Endodermal cell (in vitro differentiated cells): ENCODE measurements around the gene KIF16B. TPM values are rescaled to one million over a fixed set of nuclear protein-coding genes. Genes with fewer than 3 reads are reported as not detected.

Source experiments
- DNase-seq: peaks from one replicate; pipeline ENCODE4 v3.0.0-alpha.2; 2017
- H3K27ac ChIP-seq: 2 replicates; pipeline ENCODE4 v1.5.1; 2013; ENCODE audit warnings: mild to moderate bottlenecking, low read depth, low read length, moderate library complexity
- H3K27me3 ChIP-seq: 2 replicates; pipeline ENCODE4 v1.6.1; 2013; ENCODE audit warnings: mild to moderate bottlenecking, low read length, moderate library complexity; ENCODE audit not compliant: insufficient read depth, control insufficient read depth, poor library complexity, severe bottlenecking
- H3K36me3 ChIP-seq: 2 replicates; pipeline ENCODE4 v1.7.0; 2013; ENCODE audit warnings: mild to moderate bottlenecking, low read length, moderate library complexity; ENCODE audit not compliant: control insufficient read depth, insufficient read depth
- H3K4me1 ChIP-seq: one replicate; pipeline ENCODE4 v1.7.0; 2013; ENCODE audit warnings: low read length; ENCODE audit not compliant: control insufficient read depth, insufficient read depth
- H3K4me3 ChIP-seq: 2 replicates; pipeline ENCODE4 v1.5.1; 2013; ENCODE audit warnings: mild to moderate bottlenecking, low read length, moderate library complexity
- H3K9ac ChIP-seq: 2 replicates; pipeline ENCODE4 v1.6.1; 2013; ENCODE audit warnings: mild to moderate bottlenecking, low read length, moderate library complexity; ENCODE audit not compliant: poor library complexity, severe bottlenecking; ENCODE audit errors: extremely low read depth
- H3K9me3 ChIP-seq: 2 replicates; pipeline ENCODE4 v1.6.1; 2013; ENCODE audit warnings: mild to moderate bottlenecking, low read length, moderate library complexity; ENCODE audit not compliant: control insufficient read depth
- H3K27ac Mint-ChIP-seq: 2 replicates; pipeline ENCODE4 v1.8.0; 2020; ENCODE audit warnings: mixed read lengths
- H3K27me3 Mint-ChIP-seq: 2 replicates; pipeline ENCODE4 v1.8.0; 2021; ENCODE audit warnings: mild to moderate bottlenecking, mixed read lengths; ENCODE audit not compliant: insufficient read depth
- H3K36me3 Mint-ChIP-seq: 2 replicates; pipeline ENCODE4 v1.8.0; 2020; ENCODE audit warnings: low read depth, mixed read lengths
- H3K4me1 Mint-ChIP-seq: 2 replicates; pipeline ENCODE4 v1.8.0; 2020; ENCODE audit warnings: mixed read lengths
- H3K4me3 Mint-ChIP-seq: 2 replicates; pipeline ENCODE4 v1.8.0; 2020; ENCODE audit warnings: mild to moderate bottlenecking, moderate library complexity, mixed read lengths
- H3K9me3 Mint-ChIP-seq: 2 replicates; pipeline ENCODE4 v1.8.0; 2020; ENCODE audit warnings: mild to moderate bottlenecking, mixed read lengths
- WGBS, 2 experiments: methylation state at CpG; one replicate each; pipeline versions ENCODE4 v1.1.5 to v1.1.7; 2013; ENCODE audit warnings: missing lambda C conversion rate in 2 of 2, mixed read lengths in 1 of 2; ENCODE audit not compliant: insufficient coverage in 1 of 2, insufficient read length in 1 of 2; 5-methylcytosine and 5-hydroxymethylcytosine counted together
- total RNA-seq, 2 donors: library from RNA; stranded (reverse); fragmentation: NEBNext Ultra II Directional in 1 of 2; extraction: Animal tissue kit (Norgen Biotek cat#: 25700) in 1 of 2; gene quantifications; 2 replicates in 1 of 2; 3 replicates in 1 of 2; pipeline ENCODE4 v1.2.1, GENCODE V29; 2021
- TF ChIP-seq, protein P1 (sequence below): fragments of 200-600 bp; sonication (generic); conservative IDR thresholded peaks from 2 replicates; pipeline ENCODE4 v1.5.0; 2021; ENCODE audit warnings: antibody characterized with exemption, mild to moderate bottlenecking

KIF16B gene
- total RNA-seq, 2 donors from 2014 or later = 17.3 to 18.8 TPM

DNA sequence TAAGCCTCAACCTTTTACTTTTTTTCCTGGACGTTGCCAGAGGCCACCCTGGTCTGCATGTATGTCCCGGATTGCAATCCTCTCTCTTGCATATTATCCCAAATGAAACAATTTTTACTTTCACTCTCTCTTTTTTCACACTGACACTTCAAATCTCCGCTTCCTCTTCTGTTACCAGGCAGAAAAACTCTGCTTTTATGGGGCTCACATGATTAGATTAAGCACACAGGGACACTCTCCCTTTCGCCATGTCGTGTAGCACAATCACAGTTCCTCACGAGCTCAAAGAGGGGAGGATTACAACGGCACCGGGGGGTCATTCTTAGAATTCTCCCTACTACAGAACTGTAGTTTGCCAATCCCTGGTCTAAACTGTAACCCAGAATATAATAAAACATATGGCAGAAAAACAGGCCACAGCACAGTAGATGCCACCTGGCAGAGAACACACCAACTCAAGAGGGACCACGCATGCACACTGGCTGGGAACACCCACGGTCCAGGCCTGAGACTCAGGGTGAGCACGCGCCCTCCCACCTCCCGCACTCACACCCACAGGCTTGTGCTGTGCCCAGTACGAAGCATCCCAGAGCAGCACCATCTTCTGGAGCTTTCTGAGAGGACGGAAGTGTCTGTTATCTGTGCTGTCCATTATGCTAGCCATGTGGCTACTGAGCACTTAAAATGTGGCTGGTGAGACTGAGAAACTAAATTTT lies 288.7 kb downstream of the KIF16B start:
- WGBS, 2 experiments = 88% methylated on average over 5 to 15 of the region's 15 CpGs
- H3K4me3 Mint-ChIP-seq = no peak overlapping the region

GRCh38 chr20:16283978-16284377 lies 289.3 kb downstream of the KIF16B start:
- H3K4me3 Mint-ChIP-seq = no peak overlapping the region
- H3K36me3 Mint-ChIP-seq = peaks cover 10% of the 10 kb centered on the region

More for the DNA sequence above, 288.7 kb downstream of the KIF16B start:
- TF ChIP-seq, protein P1, sequence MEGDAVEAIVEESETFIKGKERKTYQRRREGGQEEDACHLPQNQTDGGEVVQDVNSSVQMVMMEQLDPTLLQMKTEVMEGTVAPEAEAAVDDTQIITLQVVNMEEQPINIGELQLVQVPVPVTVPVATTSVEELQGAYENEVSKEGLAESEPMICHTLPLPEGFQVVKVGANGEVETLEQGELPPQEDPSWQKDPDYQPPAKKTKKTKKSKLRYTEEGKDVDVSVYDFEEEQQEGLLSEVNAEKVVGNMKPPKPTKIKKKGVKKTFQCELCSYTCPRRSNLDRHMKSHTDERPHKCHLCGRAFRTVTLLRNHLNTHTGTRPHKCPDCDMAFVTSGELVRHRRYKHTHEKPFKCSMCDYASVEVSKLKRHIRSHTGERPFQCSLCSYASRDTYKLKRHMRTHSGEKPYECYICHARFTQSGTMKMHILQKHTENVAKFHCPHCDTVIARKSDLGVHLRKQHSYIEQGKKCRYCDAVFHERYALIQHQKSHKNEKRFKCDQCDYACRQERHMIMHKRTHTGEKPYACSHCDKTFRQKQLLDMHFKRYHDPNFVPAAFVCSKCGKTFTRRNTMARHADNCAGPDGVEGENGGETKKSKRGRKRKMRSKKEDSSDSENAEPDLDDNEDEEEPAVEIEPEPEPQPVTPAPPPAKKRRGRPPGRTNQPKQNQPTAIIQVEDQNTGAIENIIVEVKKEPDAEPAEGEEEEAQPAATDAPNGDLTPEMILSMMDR = no peak
- Histone ChIP-seq H3K9ac (no peak overlapping the region), H3K36me3 (no peaks in the 10 kb centered on the region), H3K4me1 (peaks cover 14% of the 10 kb centered on the region), H3K4me3 (no peak overlapping the region), H3K9me3 (no peaks in the 10 kb centered on the region), H3K27ac (no peak overlapping the region), H3K27me3 (no peaks in the 10 kb centered on the region)
- Mint-ChIP-seq H3K4me1 (peaks cover 20% of the 10 kb centered on the region), H3K36me3 (peaks cover 10% of the 10 kb centered on the region), H3K27me3 (no peaks in the 10 kb centered on the region), H3K9me3 (peaks cover 5% of the 10 kb centered on the region), H3K27ac (no peak overlapping the region)
- no peak for DNase-seq

GRCh38 chr20:16283307-16283706 lies 289.9 kb downstream of the KIF16B start:
- Mint-ChIP-seq H3K4me1 (peaks cover 25% of the 10 kb centered on the region), H3K27me3 (no peaks in the 10 kb centered on the region), H3K9me3 (peaks cover 5% of the 10 kb centered on the region), H3K36me3 (peaks cover 10% of the 10 kb centered on the region), H3K4me3 (no peak overlapping the region), H3K27ac (no peak overlapping the region)
- Histone ChIP-seq H3K9ac (no peak overlapping the region), H3K27ac (no peak overlapping the region), H3K9me3 (no peaks in the 10 kb centered on the region), H3K4me3 (no peak overlapping the region), H3K36me3 (no peaks in the 10 kb centered on the region), H3K27me3 (no peaks in the 10 kb centered on the region), H3K4me1 (peaks cover 21% of the 10 kb centered on the region)
- DNase-seq = no peak
- TF ChIP-seq, protein P1 = no peak
- WGBS, 2 experiments = 93 to 100% methylated on average over 1 to 6 of the region's 6 CpGs

More at GRCh38 chr20:16283978-16284377, 289.3 kb downstream of the KIF16B start:
- H3K9me3 ChIP-seq = no peaks in the 10 kb centered on the region
- H3K9ac ChIP-seq = no peak overlapping the region
- H3K36me3 ChIP-seq = no peaks in the 10 kb centered on the region
- no peaks in the 10 kb centered on the region for H3K27me3 ChIP-seq
- TF ChIP-seq, protein P1 = no peak
- H3K27ac Mint-ChIP-seq = no peak overlapping the region
- no peak for DNase-seq
- peaks cover 19% of the 10 kb centered on the region for H3K4me1 ChIP-seq
- H3K27me3 Mint-ChIP-seq = no peaks in the 10 kb centered on the region
- peaks cover 5% of the 10 kb centered on the region for H3K9me3 Mint-ChIP-seq
- peaks cover 22% of the 10 kb centered on the region for H3K4me1 Mint-ChIP-seq
- H3K27ac ChIP-seq = no peak overlapping the region
- WGBS, 2 experiments = 94 to 96% methylated on average over 5 of the region's 5 CpGs
- H3K4me3 ChIP-seq = no peak overlapping the region
